GM19395 (cell line): ENCODE results near the gene NTHL1.

Experiments
- ATAC-seq: cut with Tn5 transposase; IDR thresholded peaks from one replicate; pipeline ENCODE4 v1.9.1; 2021; ENCODE audit warnings: mild to moderate bottlenecking, moderate library complexity; ENCODE audit not compliant: unreplicated experiment

Gene NTHL1

DNA sequence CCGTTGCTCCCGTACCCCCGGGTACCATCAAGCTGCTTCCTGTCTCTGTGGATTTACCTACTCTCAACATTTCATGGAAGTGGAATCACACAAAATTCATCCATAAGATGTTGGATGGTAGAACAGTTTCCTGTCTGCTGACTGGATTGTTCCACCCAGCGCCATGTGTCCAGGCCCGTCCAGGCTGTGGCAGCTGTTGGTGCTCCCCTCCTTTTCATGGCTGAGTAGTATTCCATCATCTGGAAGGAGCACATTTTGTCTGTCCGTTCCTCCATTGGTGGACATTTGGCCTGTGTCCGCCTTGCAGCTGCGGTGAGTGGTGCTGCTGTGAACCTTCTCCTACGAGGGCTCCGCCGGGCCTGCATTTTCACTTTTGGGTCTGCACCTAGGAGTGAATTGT, 18.5 kb upstream of the NTHL1 start:
- no peak for ATAC-seq

DNA sequence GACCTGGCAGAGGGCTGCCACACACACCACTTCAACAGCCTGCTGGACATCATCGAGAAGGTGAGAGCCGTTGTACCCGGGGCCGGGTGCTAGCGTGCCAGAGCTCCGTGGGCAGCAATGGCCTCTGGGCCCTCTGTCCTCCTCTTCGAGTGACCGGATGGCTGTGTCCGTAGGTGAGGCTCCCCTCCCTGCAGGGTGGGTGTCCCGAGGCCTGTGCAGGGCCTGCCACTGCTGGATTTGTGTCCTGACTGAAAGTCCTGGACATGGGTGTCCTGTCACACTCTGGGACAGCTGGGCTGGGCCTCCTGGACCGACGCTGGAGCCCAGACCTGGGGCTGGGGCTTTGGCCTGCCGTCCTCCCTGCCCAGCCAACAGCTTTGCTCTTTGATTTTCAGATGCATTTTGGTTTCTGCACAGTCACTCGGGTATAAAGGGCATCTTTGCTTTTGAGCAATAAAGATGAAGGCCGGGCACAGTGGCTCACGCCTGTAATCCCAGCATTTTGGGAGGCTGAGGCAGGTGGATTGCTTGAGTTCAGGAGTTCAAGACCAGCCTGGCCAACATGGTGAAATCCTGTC, 16.8 kb upstream of the NTHL1 start:
- no peak for ATAC-seq

DNA sequence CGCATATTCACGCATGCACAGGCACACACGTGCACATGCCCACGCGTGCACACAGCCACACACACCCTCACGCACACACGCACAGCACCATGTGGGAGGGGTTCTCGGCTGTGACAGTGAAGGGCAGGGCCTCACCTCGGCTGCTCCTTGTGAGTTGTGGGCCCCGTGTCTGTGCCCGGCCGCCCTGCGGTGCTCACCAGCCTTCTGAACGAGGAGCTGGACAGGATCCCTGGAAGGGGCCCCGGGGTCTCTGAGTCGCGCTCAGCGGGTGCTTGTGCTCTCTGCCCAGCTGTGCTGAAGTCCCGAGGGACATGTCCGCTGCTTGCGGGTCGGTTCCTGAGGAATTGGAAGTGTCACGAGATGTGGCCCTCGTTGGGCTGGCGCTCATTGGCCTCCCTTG, 16.2 kb upstream of the NTHL1 start:
- ATAC-seq = no peak

DNA sequence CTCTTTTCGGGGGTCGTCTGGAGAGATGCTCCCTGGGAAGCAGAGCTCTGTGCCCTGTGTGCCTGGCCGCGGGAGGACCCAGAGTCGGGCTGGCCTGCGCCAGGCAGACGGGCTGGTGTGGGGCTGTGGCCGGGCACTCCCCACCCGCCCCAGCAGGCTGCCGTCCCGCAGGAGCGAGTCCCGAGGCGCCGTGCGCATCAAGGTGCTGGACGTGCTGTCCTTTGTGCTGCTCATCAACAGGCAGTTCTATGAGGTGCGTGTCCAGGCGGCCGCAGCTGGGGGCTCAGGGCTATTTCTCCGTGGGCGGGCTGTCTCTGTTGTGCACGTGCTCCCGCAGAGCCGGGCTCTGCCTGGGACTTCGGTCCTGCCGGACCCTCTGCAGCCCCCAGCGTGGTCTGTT, 15.2 kb upstream of the NTHL1 start:
- ATAC-seq = no peak

DNA sequence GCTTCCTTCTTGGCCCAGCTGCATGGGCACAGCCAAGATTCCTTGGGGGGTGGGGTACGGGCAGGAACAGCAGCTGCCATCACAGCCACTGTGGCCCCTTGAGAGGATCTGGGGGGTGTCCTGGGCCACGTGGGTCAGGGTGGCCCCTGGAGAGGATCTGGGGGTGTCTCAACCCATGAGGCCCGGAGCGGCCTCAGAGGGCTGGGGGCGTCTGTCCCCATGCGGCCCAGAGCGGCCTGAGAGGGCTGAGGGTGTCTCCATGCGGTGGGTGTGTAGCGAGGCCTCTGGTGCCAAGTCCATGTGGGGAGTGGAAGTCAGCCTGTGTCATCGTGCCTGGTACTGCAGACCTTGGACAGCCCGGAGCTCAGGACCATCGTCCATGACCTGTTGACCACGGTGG, 13.9 kb upstream of the NTHL1 start:
- no peak for ATAC-seq

DNA sequence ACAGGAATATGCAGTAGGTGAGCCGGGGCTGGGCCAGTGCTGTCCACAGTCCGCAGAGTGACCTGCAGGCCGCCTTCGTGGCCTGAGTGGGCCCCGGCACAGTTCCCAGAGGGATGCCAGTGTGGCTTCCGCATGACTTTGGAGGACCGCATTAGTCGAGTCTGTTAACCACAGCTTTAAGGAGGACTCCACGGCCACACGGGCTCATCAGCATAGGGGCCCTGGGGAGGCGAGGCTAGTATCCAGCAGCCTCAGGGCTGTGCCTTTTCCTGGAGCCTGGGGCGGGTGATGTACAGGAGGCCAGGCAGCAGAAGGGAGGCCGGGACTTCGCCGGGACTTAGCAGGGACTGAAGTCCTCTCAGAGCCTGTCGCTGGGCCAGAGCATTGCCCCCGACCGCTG, 13.4 kb upstream of the NTHL1 start:
- no peak for ATAC-seq

DNA sequence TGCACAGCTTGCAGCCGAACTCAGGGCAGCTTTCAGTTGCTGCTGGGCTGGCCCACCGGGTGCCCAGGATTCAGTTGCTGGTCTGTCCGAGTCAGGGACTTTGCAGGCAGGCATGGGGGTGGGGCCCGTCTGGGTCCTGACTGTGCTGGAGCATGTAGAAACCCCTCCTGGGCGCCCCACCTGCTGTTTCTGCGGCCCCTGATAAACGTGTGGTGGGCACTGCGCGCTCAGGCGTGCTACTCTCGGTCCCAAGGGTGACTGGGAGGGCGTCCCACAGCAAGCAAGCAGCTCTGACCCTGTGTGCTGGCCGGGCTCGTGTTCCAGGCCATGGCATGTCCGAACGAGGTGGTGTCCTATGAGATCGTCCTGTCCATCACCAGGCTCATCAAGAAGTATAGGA, 12.7 kb upstream of the NTHL1 start:
- ATAC-seq = no peak

DNA sequence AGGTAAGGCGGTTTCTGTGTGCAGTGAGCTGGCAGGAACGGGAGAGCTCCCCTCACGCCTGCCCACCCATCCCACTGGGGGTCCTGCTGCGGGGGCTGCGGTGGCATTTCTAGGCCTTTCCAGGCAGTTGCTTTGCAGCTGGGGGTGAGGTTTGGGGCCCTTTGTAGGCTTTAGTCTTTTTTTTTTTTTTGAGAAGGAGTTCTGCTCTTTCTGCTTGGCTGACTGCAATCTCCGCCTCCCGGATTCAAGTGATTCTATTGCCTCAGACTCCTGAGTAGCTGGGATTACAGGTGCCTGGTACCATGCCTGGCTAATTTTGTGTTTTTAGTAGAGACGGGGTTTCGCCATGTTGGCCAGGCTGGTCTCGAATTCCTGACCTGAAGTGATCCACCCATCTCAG, 11.2 kb upstream of the NTHL1 start:
- no peak for ATAC-seq

DNA sequence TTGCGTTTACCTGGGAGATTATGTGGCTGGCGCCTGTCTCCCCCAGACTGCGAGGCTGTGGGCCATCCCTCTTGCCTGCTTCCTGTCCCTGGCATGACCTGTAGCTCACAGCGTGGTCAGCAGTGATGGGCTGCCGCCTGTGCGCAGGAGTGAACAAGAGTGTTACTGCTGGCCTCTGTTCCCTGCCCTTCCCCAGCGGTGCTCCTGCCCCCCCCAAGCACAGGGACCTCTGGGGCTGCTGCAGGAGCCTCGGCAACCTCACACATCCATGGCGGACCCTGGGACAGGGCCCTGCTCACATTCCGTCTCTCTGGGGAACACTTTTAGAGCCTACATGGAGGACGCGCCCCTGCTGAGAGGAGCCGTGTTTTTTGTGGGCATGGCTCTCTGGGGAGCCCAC, 10.8 kb upstream of the NTHL1 start:
- ATAC-seq = no peak

DNA sequence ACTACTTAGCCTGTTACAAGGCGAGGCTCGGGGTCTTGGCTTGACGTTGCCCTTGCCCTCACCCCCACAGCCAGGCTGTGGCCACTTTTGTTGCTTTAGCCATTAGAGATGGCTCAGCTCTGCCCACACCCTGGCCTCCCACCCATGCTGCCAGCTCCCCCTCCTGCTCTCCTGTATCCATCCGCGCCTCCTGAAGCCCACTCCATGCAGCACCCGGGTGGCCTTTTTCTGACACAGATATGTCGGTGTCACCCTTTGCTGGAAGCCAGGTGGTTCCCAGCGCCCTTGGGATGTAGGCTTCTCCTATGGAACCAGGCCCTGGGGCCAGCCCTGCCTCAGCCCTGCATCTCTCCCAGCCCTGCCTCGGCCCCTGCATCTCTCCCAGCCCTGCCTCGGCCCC, 9.8 kb upstream of the NTHL1 start:
- ATAC-seq = no peak

DNA sequence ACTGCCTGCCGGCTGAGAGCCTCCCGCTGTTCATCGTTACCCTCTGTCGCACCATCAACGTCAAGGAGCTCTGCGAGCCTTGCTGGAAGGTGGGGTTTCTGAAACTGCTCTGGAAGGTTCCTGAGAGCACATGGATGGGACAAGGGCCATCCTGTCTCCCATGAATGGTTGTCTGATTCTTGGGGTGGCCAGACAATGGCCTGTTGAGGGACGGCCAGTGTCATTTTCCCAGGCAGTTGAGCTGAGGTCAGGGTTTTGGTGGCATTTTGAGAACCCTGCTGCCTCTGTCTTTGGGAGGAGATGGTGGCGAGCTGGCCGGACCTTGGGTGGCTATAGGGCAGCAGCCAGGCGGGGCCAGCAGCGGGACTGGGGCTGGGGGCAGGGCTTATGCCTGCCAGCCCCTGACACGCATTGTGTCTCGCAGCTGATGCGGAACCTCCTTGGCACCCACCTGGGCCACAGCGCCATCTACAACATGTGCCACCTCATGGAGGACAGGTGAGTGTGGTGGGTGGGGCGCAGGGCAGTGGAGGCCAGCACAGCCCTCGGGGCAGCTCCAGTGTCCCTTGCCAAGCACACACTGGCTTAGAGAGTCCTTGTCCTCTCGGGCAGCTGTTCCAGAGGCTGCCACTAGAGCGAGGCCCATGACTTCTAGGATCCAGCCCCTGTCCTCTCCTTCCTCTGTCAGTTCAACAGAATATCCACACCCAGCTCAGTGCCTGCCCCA, 9.2 kb upstream of the NTHL1 start:
- no peak for ATAC-seq

DNA sequence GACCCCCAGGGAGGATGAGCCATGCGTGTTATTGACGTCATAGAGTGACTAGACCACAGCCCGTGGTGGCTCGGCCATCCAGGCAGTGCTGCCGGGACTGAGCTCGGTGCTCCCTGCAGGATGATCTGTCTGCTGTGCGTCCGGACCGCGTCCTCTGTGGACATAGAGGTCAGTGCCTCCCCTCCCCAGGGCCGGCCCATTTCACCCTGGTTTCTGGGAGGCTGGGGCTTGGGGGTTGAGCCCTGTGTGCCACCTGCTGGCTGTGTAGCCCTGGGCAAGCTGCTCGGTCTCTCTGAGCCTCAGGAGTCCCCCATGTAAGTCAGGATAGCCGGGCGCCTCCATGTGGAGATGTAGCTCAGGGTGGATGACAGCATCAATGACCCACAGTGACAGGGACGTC, 8.4 kb upstream of the NTHL1 start:
- ATAC-seq = no peak

DNA sequence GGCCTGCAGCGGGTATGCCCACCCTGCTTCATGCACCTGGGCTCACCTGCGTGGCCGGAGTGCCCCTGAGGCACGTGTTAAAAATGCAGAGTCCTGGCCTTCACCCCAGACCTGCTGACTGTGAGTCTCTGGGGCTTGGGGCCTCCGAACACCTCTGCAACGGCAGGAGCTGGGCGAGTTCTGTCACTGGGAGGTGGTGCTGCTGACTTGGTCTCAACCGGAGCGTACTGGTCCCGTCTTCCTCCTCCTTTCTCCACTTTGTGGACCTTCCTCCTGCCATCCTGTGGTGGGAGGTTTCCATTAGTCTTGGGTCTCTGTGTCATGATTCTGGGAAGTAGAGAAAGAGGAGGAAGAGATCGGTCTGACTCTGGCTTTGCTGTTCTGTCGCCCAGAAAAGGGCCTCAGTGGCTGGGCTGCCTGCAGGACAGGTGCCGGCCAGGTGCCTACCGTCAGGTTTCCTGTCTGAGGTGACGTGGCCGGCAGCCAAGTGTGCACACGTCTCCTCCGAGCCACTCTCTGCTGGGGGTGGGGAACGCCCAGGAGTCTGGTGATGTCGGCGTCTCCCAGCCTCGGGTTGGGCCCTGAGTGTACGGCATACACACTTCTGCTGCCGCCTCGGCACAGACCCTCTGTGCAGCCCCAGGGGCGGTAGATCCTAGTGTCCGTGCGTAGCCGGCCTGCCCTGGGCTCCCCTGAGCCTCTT, 7.1 kb upstream of the NTHL1 start:
- ATAC-seq = no peak

DNA sequence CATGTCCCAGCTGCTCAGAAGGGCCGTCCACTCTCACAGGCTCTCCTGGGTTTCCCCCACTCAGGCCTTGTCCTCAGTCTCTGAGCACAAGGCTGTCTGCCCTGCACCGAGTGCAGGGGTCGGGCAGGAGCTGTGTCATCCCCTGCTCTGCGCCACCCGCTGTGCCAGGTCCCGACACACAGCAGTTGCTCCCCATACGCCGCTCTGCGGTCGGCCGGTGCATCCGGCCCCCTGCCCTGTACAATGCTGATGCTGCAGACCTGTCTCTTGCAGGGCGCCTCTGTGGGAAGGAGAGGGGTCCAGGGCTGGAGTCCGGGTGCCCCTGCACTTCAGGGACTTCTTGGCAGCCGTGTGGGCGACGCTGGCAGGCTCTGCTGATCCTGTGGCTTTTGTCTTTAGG, 6.3 kb upstream of the NTHL1 start:
- no peak for ATAC-seq

DNA sequence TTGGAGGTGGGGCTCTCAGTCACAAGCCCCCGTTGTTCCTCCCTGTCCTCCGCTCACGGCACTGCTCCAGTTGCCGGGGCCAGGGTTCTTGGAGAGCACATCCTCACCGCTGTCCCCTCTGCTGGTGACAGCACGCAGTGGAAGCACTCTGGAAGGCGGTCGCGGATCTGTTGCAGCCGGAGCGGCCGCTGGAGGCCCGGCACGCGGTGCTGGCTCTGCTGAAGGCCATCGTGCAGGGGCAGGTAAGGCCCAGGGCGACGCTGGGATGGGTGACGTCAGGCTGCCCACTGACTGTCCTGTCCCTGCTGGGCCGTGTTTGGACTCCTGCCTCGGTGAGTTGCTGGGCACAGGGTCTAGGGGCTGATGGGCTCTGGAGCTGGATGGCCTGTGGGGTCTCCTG, 5.6 kb upstream of the NTHL1 start:
- no peak for ATAC-seq

DNA sequence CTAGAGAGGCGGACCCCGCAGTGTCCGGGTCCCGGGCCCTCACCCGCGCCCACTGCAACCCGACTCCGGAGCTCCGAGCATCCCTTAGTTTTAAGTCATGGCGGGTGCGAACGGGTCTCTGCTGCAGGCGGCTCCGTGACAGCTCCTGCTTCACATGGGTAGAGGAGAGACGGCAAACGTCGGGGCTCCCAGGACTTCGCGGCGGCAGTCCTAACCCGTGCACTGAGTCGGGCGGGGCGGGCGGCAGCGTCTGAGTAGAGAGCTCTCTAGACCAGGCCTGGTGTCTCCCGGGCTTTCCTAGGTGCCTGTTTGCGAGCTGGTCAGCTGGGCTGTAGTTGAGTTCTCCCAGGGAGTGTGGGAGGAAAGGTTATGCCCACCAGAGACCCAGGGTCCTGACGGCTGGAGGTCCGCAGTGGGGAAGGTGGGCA, 496 bp upstream of the NTHL1 start:
- ATAC-seq = no peak

DNA sequence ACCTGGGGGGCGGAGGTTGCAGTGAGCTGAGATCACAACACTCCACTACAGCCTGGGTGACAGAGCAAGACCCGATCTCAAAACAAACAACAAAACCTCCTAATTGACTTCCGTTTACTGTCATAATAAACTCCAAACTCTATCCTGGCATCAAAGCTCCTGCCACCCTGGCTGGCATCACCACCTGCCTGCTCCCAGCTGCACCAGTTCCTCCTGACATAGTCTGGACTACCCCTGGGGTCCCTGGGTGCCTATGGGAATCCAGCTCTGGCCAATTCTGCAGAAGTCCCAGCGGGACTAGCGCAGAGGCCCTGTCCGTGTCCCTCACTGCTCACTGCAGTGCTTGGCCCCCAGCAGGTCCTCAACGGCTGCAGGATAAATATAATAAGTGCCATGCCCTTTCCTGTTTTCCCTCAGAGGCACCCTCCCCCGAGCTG, 723 bp downstream of the NTHL1 start:
- ATAC-seq = no peak

DNA sequence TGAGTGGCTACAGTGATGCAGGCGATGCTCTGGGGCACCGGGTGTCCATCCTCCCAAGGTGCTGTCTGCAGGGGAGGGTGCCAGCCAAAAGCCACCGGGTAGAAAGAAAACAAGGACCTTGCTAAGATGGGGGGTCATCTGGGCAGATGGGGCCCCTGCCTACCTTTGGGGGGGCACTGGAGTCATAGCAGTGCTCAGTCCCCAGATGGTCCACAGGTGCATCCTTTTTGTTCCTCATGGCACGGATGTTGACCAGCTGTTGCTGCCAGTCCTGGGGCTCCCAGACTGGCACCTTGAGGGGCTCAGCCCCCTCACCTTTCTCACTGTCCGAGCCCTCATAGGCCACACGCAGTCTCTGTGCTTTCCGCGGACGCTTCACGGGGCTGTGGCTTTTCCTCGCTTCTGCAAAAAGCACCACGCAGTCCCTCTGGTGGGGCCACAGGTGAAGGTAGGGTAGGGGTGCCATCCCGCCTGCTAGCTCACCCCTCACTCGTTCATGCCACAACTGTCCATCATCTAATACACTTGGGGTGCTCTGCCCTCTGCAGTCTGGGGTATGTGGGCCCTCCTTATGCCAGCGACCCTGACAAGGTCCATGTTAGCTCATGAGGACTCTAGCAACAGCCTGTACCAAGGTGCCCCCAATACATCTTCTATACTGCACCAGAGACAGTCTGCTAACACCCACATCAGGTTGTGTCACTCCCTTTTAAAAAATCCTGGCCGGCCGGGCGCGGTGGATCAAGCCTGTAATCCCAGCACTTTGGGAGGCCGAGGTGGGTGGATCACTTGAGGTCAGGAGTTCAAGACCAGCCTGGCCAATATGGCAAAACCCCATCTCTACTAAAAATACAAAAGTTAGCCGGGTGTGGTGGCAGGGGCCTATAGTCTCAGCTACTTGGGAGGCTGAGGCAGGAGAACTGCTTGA, 1.4 kb downstream of the NTHL1 start:
- ATAC-seq = no peak

DNA sequence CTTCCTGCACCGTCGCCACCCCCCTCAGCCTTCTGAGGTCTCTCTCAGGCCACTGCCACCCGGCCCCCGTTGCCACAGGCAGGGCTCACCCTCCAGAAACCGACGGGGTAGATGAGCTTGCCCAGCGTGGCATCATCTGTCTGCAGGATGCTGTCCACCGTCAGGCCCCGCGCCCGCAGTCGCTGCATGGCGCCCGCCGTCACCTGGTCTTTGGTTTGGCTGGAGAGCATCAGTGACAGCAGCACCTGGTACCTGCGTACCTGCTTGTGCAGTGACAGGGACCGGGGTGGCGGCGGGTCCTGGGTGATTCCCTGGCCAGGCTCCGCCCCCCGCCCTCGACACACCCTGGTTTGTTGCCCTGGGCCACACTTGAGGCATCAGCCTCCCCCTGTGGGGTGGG, 3.1 kb downstream of the NTHL1 start:
- ATAC-seq = no peak

DNA sequence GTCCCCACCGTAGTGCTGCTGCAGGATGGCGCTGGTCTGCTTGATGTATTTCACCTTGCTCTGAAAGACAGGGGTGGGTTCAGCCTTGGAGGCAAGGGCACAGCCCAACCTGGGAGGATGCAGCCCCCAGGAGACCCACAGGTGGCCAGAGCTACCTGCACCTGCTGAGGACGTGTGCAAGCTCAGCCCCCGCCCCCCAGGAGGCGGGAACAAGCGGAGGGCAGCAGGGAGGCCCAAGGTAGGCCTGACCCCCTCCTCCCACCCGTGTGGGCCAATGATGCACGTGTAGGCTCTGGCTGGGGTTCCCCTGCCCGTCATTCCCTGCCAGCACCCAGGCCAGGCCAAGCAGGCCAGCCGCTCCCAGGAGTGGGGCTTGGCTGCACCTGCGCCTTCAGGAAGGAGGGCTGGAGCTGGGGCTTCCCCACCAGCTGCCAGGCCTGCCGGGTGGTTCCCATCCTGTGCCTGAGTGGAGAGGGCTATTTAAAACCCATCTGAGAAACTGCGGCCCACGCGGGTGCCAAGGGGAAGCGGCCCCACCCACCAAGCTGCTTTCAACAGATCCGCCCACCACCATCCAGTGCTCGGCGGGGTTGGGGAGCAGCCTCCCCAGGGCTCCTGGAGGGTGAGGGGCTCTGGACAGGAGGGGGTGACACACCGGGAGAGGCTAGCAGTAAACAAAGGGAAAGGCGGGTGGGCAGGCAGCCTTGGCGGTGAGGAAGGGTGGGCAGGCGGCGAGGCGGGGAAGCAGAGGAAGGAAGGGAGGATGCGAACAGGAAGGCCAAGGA, 3.8 kb downstream of the NTHL1 start:
- ATAC-seq = no peak
